HS-5 (cell line): ENCODE measurements around the gene ISX.

Source experiments
- DNase-seq: peaks from one replicate; pipeline ENCODE4 v3.0.0-alpha.2; 2012; ENCODE audit warnings: low read depth

The ISX gene

DNA sequence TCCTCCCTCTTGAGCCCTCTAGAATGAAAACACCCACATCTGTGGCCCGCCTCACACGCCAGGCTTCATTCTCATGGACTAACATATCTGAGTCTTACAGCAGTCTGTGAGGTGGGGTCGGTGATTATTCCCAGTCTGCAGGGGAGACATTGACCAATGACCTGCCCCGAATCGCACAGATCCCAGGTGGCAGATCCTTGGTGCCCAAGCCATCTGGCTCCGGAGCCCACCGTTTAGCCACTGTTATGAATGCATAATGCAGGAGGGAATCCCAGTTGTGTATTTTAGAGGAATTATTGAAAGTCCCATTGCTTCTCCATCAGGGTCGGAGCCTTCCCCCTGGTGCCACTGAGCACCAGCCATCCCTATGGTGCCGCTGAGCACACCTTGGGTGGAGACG lies 47.4 kb downstream of the ISX start:
- DNase-seq = no peak

DNA sequence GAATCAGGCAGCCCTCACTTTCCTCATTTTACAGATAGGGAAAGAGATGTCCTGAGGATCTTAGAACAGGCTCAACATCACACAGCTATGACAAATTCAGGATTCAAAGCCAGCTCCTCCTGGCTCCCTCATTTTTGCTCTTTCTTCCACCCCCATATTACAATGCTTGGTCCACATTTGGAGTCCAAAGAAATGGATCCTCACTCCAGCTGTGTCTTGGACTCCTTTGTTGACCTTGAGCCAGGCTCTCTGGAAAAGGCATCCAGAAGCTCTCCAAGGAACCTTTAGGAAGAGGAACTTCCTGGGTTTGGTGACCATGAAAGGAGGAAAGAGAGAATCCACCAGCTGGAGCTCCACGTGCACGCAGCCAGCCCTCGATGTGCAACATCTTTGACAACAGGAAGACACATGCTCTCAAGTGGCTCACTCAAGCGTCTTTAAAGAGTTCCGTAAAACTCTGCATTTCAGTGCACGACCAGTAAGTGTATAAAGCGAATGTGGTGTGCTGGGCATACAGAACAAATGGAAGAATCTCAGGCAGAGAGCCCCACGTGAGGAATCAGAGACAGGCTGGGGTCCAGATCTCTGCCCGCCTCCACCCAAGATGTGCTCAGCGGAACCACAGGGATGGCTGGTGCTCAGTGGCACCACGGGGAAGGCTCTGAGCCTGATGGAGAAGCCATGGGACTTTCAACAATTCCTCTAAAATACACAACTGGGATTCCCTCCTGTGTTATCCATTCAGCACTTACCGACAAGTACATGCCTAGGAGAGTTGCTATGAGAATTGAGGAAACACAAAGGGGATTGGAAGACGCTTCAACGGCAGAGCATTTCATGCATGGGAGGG lies 48.4 kb downstream of the ISX start:
- DNase-seq = no peak

DNA sequence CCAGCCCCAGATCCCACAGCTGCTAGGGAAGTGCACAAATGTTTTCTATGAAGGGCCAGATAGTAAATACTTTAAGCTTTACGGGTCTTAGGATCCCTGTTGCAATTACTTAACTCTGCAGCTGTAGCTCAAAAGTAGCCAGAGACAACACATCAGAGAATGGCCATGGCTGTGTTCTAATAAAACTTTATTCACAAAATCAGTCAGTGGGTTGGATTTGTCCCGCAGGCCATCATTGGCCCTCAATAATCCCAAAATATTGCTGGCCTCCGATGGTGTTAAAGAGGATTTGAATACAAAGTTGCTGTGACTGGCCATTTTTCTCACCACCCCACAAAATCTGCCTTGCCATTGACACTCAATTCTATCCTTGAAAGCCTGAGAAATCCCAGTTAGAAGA lies 49.6 kb downstream of the ISX start:
- no peak for DNase-seq

DNA sequence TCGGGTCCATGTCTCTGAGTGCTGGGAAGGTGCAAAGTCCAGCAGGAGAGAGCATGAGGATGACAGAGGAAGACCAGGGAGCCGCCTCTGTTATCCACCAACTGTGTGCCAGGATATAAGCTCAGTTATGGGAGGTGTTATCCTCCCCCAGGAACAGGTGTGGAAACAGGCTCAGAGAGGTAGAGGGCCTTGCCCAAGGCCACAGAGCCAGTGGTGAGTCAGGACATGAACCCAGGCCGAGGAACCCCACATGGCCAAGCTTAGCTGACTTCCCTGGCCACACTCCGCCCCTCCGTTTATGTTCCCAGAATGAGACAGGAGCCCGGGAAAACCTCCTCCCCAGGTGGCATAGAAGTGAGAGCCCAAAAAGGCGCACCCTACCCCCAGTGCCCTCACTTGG lies 50.3 kb downstream of the ISX start:
- DNase-seq = no peak

DNA sequence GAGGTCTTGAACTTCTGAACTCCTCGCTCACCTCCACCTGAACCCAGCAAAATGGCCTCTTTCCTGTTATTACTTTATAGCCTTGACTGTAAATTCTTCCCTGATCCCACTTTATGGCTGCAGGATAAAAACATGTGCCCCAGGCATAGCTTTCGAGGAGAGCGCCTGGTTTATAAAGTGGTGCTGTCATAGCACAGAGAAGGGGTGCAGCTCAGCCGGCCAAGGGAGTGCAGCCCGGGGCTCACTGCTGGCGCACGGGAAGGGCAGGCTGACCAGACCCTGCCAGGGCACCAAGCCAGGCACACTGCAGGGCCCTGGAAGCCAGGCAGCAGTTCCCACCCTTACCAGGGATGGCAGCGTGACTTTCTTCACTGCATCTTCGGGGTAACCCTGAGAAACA lies 50.9 kb downstream of the ISX start:
- DNase-seq = no peak

DNA sequence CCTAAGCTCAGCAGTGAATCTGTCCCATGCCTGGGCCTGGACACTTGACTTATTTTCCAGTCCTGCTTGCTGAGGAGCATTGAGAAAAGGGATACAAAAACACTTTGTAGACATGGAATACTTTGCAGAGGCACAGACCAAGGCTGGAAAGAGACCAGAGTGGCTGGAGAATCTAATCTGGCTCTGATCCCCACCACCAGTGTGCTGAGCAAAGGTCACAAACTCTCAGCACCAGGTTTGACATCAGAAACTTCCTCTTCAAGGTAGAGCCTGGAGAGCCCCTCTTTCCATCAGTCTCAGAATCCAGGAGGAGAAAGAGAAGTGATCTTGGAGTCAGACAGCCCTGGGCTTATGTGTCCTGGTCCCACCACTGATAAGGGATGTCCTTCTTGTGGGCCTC lies 53.5 kb downstream of the ISX start:
- DNase-seq = no peak

DNA sequence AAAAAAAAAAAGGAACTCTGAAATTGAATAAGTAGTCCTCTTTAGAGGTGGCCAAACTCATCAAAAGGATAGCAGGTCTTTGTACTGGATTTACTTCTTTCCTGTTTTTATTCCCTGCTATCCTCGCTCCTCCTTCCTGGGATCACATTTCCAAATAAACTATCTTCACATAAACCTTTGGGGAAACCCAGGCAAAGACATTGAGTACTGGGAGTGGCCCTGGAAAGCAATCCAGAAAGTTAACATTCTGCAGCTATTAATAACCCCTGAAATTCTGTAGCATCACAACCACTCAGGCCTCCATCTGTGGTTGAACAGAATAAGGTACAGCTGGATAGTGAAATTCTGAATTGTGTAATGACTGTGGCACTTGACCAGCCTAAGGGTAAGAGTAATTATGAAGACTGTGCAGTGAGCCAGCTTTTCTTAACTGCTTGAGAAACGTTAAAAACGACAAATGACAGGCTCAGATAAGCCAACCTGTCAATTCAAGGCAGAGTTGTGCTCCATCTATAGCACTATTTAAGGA lies 58.8 kb downstream of the ISX start:
- no peak for DNase-seq

DNA sequence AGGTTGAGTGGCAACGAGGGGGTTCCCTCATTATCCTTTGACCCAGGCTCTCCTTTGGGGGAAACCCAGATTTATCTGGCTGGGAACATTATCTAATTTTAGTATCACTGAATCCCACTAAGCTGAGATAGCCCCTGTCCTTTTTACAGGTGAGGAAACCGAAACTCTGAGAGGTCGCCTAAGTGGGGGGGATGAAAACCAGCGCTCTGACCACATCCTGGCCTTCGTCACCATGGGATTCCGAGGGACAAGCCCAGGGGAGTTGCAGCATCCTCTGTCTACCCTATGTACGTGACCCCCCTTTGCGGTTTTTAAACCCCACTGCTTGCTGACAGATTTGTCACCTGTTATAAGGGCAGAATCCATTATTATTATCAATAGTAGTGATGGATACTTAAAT lies 61.0 kb downstream of the ISX start:
- no peak for DNase-seq

DNA sequence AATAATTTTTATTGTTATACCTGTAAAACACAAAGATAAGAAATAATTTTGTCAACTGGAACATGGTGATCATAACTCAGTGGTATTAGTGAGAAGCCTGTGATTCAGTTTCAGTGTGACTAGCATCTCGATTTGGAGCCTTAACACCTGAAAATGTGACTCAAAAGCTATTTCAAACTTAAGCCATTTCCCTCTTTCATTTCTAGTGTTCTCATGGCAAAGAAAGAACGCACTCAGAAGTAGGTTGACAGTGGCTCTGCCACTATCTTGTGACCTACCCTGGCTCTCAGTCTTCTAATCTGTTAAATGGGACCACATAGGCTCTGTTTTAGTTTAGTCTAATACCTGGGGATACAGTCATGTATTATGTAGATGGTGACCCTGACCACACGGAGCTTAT lies 62.7 kb downstream of the ISX start:
- no peak for DNase-seq

DNA sequence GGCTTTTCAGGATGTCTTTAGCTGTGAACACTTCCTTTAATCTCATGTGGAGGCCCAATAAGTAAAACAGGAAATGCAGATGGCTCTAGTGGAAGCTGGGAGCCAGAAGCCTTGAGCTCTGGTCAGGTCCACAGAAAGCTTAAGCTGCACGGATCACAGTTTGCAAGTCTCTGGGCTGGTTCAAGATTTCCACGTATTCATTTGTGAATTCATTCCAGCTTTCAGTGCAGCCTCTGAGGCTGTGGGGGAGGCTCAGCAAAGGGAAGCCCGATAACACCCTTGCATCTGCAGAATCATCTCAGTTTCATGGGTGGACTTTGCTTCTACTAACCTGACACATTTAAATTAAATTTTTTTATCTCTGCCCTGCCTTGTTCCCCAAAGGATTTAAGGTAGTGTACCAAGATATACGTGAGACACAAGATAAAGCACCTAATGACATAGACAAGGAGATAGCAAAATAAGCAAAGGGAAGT lies 65.6 kb downstream of the ISX start:
- no peak for DNase-seq

DNA sequence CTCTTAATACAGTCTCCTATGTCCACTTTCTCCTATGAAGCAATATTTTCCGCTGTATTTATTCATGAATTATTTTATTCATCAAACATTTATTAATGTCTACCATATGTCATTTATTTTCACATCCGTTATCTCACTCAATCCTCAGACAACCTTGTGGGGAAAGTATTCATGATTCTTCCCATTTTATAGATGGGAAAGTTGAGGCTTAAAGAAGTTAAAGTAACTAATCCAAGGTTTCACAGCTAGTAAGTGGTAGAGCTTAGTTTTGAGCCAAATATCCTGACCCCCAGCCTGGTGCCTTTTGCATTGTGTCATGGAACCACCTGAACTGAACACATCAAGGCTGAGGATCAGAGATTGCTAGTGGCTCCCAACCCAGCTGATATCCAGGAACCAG lies 66.6 kb downstream of the ISX start:
- DNase-seq = no peak

DNA sequence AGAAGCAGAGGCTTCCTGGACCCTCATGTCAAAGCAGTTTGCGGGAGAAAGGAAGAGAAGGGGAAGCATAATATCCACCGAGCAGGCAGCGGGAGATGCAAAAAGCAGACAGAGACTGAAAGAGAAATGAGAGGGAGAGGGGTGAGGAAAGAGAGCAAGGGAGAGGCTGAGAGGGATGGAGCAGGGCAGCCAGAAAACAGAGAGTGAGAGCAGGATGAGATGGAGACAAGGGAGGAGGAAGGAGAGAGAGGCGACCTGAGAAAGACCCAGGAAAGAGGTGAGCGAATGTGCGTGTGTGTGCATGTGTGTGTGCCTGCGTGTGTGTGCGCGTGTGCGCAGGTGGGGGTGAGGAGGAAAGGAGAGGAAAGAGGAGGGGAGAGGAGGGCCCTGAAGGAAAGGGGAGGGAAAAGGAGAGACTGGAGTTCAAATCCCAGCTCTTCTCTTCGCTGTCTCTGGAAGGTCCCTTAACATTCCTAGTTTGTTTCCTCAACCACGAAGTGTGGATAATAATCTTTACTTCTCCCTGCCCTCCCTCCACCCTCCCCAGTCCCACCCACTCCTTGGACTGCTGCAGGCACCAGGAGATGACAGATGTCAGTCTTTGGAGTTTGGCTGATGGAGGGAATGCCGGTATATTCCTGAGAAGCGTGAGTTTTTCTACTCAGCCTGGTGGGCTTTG lies 67.9 kb downstream of the ISX start:
- no peak for DNase-seq

DNA sequence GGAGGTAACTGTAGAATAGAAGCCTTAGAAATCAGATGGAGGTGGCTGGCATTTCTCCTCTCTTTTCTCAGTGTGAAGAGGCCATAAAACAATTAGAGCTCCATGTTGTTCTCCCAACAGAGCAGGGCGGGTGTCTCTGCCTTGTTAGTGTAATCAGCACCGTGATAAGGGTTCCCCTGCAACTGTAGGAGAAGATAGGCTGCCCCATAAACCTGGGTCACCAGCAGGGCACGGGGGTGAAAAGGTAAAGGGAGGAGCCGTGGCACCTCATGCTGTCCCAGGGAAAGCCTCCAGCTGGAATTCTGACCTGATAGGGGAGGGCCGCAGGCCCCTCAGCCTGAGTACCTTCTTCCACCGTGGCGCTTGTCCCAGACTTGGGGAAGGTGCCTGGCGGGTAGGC lies 68.7 kb downstream of the ISX start:
- DNase-seq = no peak

DNA sequence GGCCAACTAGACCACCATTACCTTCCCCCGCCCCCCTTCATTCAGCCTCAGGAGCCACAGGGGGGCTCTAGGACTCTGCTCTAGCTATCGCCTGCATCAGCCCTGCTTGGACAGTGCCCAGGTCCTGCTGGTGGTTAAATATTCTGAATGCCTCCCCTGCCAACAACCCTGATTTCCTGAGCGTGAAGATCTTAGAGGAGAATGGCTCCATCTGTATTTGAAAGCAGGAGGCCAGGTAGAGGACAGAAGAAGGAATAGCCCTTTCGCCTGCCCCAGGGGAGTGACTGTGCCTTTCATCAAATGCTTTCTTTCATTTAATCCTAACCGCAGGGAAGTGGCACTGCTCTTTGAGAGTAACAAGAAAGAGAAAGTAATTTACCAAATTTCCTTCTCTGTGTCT lies 69.2 kb downstream of the ISX start:
- DNase-seq = no peak
